Neural cell (in vitro differentiated cells): ENCODE measurements around the gene SRCAP. TPM values are rescaled to one million over a fixed set of nuclear protein-coding genes. Genes with fewer than 3 reads are reported as not detected.

ENCODE experiments used
- H2AFZ ChIP-seq: fragments of 200-600, 300-800 bp; sonication (generic), shearing (Covaris generic); 2 replicates; pipeline ENCODE4 v1.6.0; 2014; ENCODE audit warnings: low read depth, mild to moderate bottlenecking, antibody characterized with exemption, low read length, moderate library complexity
- H3F3A ChIP-seq: fragments of 200-600 bp; shearing (Covaris generic); 2 replicates; pipeline ENCODE4 v1.6.1; 2016; ENCODE audit warnings: mild to moderate bottlenecking, moderate library complexity, mixed read lengths, antibody characterized with exemption, low read length; ENCODE audit not compliant: insufficient read depth, poor library complexity, severe bottlenecking
- H3K27ac ChIP-seq: fragments of 200-600, 300-800 bp; sonication (generic), shearing (Covaris generic); 2 replicates; pipeline ENCODE4 v1.5.1; 2014; ENCODE audit warnings: mild to moderate bottlenecking, low read length, moderate library complexity
- H3K27me3 ChIP-seq: fragments of 300-800, 200-600 bp; sonication (generic), shearing (Covaris generic); 2 replicates; pipeline ENCODE4 v1.6.0; 2014; ENCODE audit warnings: mild to moderate bottlenecking, low read depth, low read length, moderate library complexity; ENCODE audit not compliant: insufficient read depth
- H3K36me3 ChIP-seq: fragments of 300-800, 200-600 bp; sonication (generic), shearing (Covaris generic); 2 replicates; pipeline ENCODE4 v1.5.1; 2014; ENCODE audit warnings: mild to moderate bottlenecking, antibody characterized with exemption, low read length, moderate library complexity; ENCODE audit not compliant: insufficient read depth
- H3K4me2 ChIP-seq: fragments of 300-800, 200-600 bp; sonication (generic), shearing (Covaris generic); 2 replicates; pipeline ENCODE4 v1.6.0; 2014; ENCODE audit warnings: mild to moderate bottlenecking, low read length
- H3K4me3 ChIP-seq: fragments of 300-800, 200-600 bp; sonication (generic), shearing (Covaris generic); 2 replicates; pipeline ENCODE4 v1.5.1; 2014; ENCODE audit warnings: mild to moderate bottlenecking, low read length, moderate library complexity
- H3K79me2 ChIP-seq: fragments of 200-600 bp; shearing (Covaris generic); replicated peaks from 2 replicates; pipeline ENCODE4 v1.6.0; 2014; ENCODE audit warnings: mild to moderate bottlenecking, low read length, moderate library complexity; ENCODE audit not compliant: insufficient read depth
- H3K9ac ChIP-seq: fragments of 300-800, 200-600 bp; sonication (generic), shearing (Covaris generic); 2 replicates; pipeline ENCODE4 v1.6.1; 2016; ENCODE audit warnings: mild to moderate bottlenecking, low read length, mixed read lengths
- H3K9me2 ChIP-seq: fragments of 200-600 bp; shearing (Covaris generic); 2 replicates; pipeline ENCODE4 v1.6.1; 2016; ENCODE audit warnings: mild to moderate bottlenecking, low read length, mixed read lengths; ENCODE audit not compliant: insufficient read depth
- H3K9me3 ChIP-seq: fragments of 200-600, 300-800 bp; sonication (generic), shearing (Covaris generic); 2 replicates; pipeline ENCODE4 v1.6.1; 2016; ENCODE audit warnings: mild to moderate bottlenecking, mixed run types, low read length, moderate library complexity, mixed read lengths
- H4K20me1 ChIP-seq: fragments of 200-600 bp; shearing (Covaris generic); 2 replicates; pipeline ENCODE4 v1.6.1; 2016; ENCODE audit warnings: mild to moderate bottlenecking, mixed run types; ENCODE audit not compliant: insufficient read depth
- EP300 ChIP-seq: fragments of 450-650 bp; conservative IDR thresholded peaks from 2 replicates; pipeline ENCODE4 v1.6.1; 2014; ENCODE audit warnings: antibody characterized with exemption, mild to moderate bottlenecking, moderate library complexity; ENCODE audit not compliant: poor library complexity, severe bottlenecking
- EZH2 ChIP-seq: fragments of 200-600, 300-800 bp; shearing (Covaris generic), sonication (generic); IDR thresholded peaks from 2 replicates; pipeline ENCODE4 v1.6.1; 2014; ENCODE audit warnings: antibody characterized with exemption, low read length, borderline replicate concordance, mild to moderate bottlenecking; ENCODE audit not compliant: insufficient read depth, poor library complexity, severe bottlenecking
- MXI1 ChIP-seq: fragments of 450-650 bp; conservative IDR thresholded peaks from 2 replicates; pipeline ENCODE4 v1.6.1; 2014; ENCODE audit warnings: antibody characterized with exemption, mild to moderate bottlenecking; ENCODE audit not compliant: poor library complexity, severe bottlenecking
- POLR2AphosphoS5 ChIP-seq: IDR thresholded peaks from 2 replicates; pipeline ENCODE4 v1.6.1; 2012
- RAD21 ChIP-seq: fragments of 450-650 bp; conservative IDR thresholded peaks from 2 replicates; pipeline ENCODE4 v1.6.1; 2014; ENCODE audit warnings: antibody characterized with exemption, mild to moderate bottlenecking, moderate library complexity
- SMC3 ChIP-seq: fragments of 450-650 bp; conservative IDR thresholded peaks from 2 replicates; pipeline ENCODE4 v1.6.1; 2014; ENCODE audit warnings: antibody characterized with exemption, mild to moderate bottlenecking, moderate library complexity; ENCODE audit not compliant: poor library complexity
- TAF1 ChIP-seq: IDR thresholded peaks from 2 replicates; pipeline ENCODE4 v1.6.1; 2012; ENCODE audit warnings: low read depth
- polyA plus RNA-seq: library from polyadenylated mRNA; depleted of rRNA; stranded (reverse); fragments of >200 nt; gene quantifications from 2 replicates; pipeline ENCODE4 v1.2.3, GENCODE V29; 2014
- TF ChIP-seq, protein P1 (sequence below): IDR thresholded peaks from 2 replicates; pipeline ENCODE4 v1.6.1; 2012; ENCODE audit warnings: borderline replicate concordance
- TF ChIP-seq, protein P2 (sequence below): fragments of 450-650 bp; IDR thresholded peaks from 2 replicates; pipeline ENCODE4 v1.5.1; 2014; ENCODE audit warnings: antibody characterized with exemption, mild to moderate bottlenecking, moderate library complexity; ENCODE audit not compliant: poor library complexity, severe bottlenecking

Gene SRCAP
- polyA plus RNA-seq, 1 donor from 2014 or later: 0.76 TPM

DNA sequence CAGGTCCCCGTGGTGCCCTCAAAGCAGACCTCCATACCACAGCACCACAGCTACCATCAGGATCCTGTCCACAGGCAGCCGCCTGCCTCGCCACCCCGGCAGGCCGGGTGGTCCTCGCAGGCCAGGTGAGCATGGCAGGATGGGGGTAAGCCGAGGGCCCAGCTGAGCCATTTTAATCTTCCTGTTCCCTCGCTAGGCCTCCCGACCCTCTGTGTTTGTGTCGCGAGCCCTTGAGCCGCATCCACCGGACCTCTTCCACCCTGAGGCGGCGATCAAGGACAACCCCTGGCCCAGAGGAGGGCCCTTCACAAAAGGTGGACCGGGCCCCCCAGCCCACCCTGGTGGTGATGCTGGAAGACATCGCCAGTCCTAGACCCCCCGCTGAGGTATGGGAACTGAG lies 46.3 kb upstream of the SRCAP start:
- H4K20me1 ChIP-seq: no peaks in the 10 kb centered on the region
- no peak overlapping the region for H3K9ac ChIP-seq
- H3K4me3 ChIP-seq: peak overlapping the region; percentile 96
- H3K9me3 ChIP-seq: no peaks in the 10 kb centered on the region
- peaks cover 6% of the 10 kb centered on the region for H3F3A ChIP-seq
- H3K36me3 ChIP-seq: no peaks in the 10 kb centered on the region
- peak overlapping the region; percentile 67 for H3K4me2 ChIP-seq
- H3K27me3 ChIP-seq: no peaks in the 10 kb centered on the region
- TF ChIP-seq RAD21: no peak
- TF ChIP-seq, protein P1, sequence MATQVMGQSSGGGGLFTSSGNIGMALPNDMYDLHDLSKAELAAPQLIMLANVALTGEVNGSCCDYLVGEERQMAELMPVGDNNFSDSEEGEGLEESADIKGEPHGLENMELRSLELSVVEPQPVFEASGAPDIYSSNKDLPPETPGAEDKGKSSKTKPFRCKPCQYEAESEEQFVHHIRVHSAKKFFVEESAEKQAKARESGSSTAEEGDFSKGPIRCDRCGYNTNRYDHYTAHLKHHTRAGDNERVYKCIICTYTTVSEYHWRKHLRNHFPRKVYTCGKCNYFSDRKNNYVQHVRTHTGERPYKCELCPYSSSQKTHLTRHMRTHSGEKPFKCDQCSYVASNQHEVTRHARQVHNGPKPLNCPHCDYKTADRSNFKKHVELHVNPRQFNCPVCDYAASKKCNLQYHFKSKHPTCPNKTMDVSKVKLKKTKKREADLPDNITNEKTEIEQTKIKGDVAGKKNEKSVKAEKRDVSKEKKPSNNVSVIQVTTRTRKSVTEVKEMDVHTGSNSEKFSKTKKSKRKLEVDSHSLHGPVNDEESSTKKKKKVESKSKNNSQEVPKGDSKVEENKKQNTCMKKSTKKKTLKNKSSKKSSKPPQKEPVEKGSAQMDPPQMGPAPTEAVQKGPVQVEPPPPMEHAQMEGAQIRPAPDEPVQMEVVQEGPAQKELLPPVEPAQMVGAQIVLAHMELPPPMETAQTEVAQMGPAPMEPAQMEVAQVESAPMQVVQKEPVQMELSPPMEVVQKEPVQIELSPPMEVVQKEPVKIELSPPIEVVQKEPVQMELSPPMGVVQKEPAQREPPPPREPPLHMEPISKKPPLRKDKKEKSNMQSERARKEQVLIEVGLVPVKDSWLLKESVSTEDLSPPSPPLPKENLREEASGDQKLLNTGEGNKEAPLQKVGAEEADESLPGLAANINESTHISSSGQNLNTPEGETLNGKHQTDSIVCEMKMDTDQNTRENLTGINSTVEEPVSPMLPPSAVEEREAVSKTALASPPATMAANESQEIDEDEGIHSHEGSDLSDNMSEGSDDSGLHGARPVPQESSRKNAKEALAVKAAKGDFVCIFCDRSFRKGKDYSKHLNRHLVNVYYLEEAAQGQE: no peak
- no peak for TF ChIP-seq MXI1
- TF ChIP-seq EP300: no peak
- no peak for TF ChIP-seq EZH2
- TF ChIP-seq SMC3: no peak
- TF ChIP-seq POLR2AphosphoS5: no peak
- TF ChIP-seq, protein P2, sequence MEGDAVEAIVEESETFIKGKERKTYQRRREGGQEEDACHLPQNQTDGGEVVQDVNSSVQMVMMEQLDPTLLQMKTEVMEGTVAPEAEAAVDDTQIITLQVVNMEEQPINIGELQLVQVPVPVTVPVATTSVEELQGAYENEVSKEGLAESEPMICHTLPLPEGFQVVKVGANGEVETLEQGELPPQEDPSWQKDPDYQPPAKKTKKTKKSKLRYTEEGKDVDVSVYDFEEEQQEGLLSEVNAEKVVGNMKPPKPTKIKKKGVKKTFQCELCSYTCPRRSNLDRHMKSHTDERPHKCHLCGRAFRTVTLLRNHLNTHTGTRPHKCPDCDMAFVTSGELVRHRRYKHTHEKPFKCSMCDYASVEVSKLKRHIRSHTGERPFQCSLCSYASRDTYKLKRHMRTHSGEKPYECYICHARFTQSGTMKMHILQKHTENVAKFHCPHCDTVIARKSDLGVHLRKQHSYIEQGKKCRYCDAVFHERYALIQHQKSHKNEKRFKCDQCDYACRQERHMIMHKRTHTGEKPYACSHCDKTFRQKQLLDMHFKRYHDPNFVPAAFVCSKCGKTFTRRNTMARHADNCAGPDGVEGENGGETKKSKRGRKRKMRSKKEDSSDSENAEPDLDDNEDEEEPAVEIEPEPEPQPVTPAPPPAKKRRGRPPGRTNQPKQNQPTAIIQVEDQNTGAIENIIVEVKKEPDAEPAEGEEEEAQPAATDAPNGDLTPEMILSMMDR: no peak
- TF ChIP-seq TAF1: no peak
- H2AFZ ChIP-seq: no peak overlapping the region
- peaks cover 15% of the 10 kb centered on the region for H3K79me2 ChIP-seq
- H3K27ac ChIP-seq: no peak overlapping the region
- H3K9me2 ChIP-seq: no peaks in the 10 kb centered on the region

DNA sequence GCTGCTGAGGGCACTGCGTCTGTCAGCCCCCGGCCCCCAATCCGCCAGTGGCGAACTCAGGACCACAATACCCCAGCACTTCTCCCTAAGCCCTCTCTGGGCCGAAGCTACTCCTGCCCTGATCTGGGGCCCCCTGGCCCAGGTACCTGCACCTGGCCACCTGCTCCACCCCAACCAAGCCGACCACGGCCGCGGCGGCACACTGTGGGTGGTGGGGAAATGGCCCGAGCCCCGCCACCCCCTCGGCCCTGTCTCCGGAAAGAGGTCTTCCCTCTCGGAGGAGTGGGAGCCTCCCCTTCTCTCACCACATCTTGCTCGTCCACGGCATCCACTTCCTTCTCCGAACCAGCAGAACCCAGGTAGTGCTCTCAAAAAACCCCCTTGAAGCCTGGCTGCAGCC lies 44.1 kb upstream of the SRCAP start:
- Histone ChIP-seq H3K27me3 (no peaks in the 10 kb centered on the region), H3K79me2 (peaks cover 18% of the 10 kb centered on the region), H3K36me3 (no peaks in the 10 kb centered on the region), H3K4me2 (no peak overlapping the region), H3K9me3 (no peaks in the 10 kb centered on the region), H3K27ac (no peak overlapping the region), H3K9ac (no peak overlapping the region), H3F3A (peaks cover 6% of the 10 kb centered on the region), H4K20me1 (no peaks in the 10 kb centered on the region), H3K4me3 (no peak overlapping the region), H3K9me2 (no peaks in the 10 kb centered on the region), H2AFZ (no peak overlapping the region)
- TF ChIP-seq, protein P2: no peak
